Fibroblast of skin of scalp (primary cell): Measurements from ENCODE around the gene PTPRG.
A peak's percentile ranks its signal among the peaks of the same experiment; 100 is the strongest.

Experiments used
- DNase-seq: peaks from one replicate; pipeline ENCODE4 v3.0.0-alpha.2; 2013

The PTPRG gene

GRCh38 chr3:61589856-61590255 lies 28.5 kb downstream of the PTPRG start:
- peak; percentile 78 for DNase-seq

GRCh38 chr3:61591300-61591699 lies 29.9 kb downstream of the PTPRG start:
- no peak for DNase-seq

GRCh38 chr3:61593446-61594029 lies 32.2 kb downstream of the PTPRG start:
- no peak for DNase-seq

GRCh38 chr3:61594144-61594963 lies 33.0 kb downstream of the PTPRG start:
- DNase-seq, result no peak

GRCh38 chr3:61594964-61595285 lies 33.6 kb downstream of the PTPRG start:
- no peak for DNase-seq

- peak; percentile 37 for DNase-seq
Measured at GRCh38 chr3:61595288-61595687, 33.9 kb downstream of the PTPRG start.

- DNase-seq, result no peak
Measured at GRCh38 chr3:61595826-61596225, 34.5 kb downstream of the PTPRG start.

GRCh38 chr3:61597906-61598305 lies 36.5 kb downstream of the PTPRG start:
- DNase-seq, result no peak

GRCh38 chr3:61600195-61600594 lies 38.8 kb downstream of the PTPRG start:
- no peak for DNase-seq

GRCh38 chr3:61601831-61602230 lies 40.5 kb downstream of the PTPRG start:
- no peak for DNase-seq

- no peak for DNase-seq
Measured at GRCh38 chr3:61602466-61602865, 41.1 kb downstream of the PTPRG start.

GRCh38 chr3:61605589-61606175 lies 44.3 kb downstream of the PTPRG start:
- peak; percentile 15 for DNase-seq

GRCh38 chr3:61606196-61606595 lies 44.8 kb downstream of the PTPRG start:
- DNase-seq, result no peak

- DNase-seq, result no peak
Measured at GRCh38 chr3:61608072-61608471, 46.7 kb downstream of the PTPRG start.

GRCh38 chr3:61608711-61609110 lies 47.3 kb downstream of the PTPRG start:
- DNase-seq, result no peak

GRCh38 chr3:61610316-61610715 lies 48.9 kb downstream of the PTPRG start:
- DNase-seq, result no peak

GRCh38 chr3:61612211-61613194 lies 51.1 kb downstream of the PTPRG start:
- peak; percentile 29 for DNase-seq

GRCh38 chr3:61613666-61614065 lies 52.3 kb downstream of the PTPRG start:
- no peak for DNase-seq

- DNase-seq, result no peak
Measured at GRCh38 chr3:61615643-61616042, 54.3 kb downstream of the PTPRG start.

GRCh38 chr3:61616586-61616985 lies 55.2 kb downstream of the PTPRG start:
- no peak for DNase-seq

- no peak for DNase-seq
Measured at GRCh38 chr3:61617041-61617440, 55.7 kb downstream of the PTPRG start.

- no peak for DNase-seq
Measured at GRCh38 chr3:61617651-61618050, 56.3 kb downstream of the PTPRG start.

- no peak for DNase-seq
Measured at GRCh38 chr3:61618231-61618630, 56.9 kb downstream of the PTPRG start.
